ENCODE results near the gene SNX15.

GRCh38 chr11:65016705-65017104 is 10.5 kb upstream of the SNX15 start:
- no peak for TF ChIP-seq EZH2phosphoT487 (IDR thresholded peaks at IDR 0.05; ENCODE audit: low read depth, severe bottlenecking, unreplicated experiment)
- no peak for TF ChIP-seq CTCF (IDR thresholded peaks at IDR 0.05; ENCODE audit: poor library complexity)

Measured in hepatocyte (in vitro differentiated cells).